A549 (cell line): Measurements from ENCODE around the gene GJB5. TPM values are rescaled to one million over a fixed set of nuclear protein-coding genes. Genes with fewer than 3 reads are reported as not detected.

Experiments used
- ATAC-seq, 2 experiments: fragments of 200-7000 bp in 1 of 2; fragments of >200 bp in 1 of 2; cut with Nextera tagmentation in 1 of 2; cut with Tn5 transposase in 1 of 2; 3 replicates each; pipeline versions ENCODE4 v1.8.0 to v1.9.1; 2018 to 2020; ENCODE audit warnings: mild to moderate bottlenecking in 1 of 2, moderate library complexity in 1 of 2
- CTCF ChIA-PET: fragments of 300-600 bp; sonication (Branson Sonifier 250); formaldehyde crosslinking; extraction: SDS; loops from one replicate; lab custom pipeline; 2021; ENCODE audit warnings: antibody characterized with exemption, inconsistent platforms; lab: Yijun Ruan, JAX
- POLR2A ChIA-PET: fragments of 350-600 bp; formaldehyde crosslinking; extraction: SDS; loops from one replicate; lab custom pipeline; 2021; ENCODE audit warnings: antibody characterized with exemption, inconsistent platforms; lab: Yijun Ruan, JAX
- DNase-seq, 2 experiments: peaks; one replicate each; pipeline versions ENCODE4 v3.0.0 to v3.0.0-alpha.2; 2011 to 2016; ENCODE audit warnings: low read depth in 1 of 2, low spot score in 1 of 2
- FAIRE-seq: peaks from 2 replicates; lab custom pipeline; 2011; peaks lifted over from hg19 to GRCh38; lab: Jason Lieb, UNC
- H3K27ac ChIP-seq, 2 experiments: fragments of >200 bp; sonication (Bioruptor Twin); formaldehyde crosslinking; 3 replicates each; pipeline ENCODE4 v1.5.1; 2016 to 2017
- H3K4me1 ChIP-seq: fragments of >200 bp; sonication (Bioruptor Twin); formaldehyde crosslinking; 3 replicates; pipeline ENCODE4 v1.6.1; 2016
- H3K4me2 ChIP-seq: fragments of >200 bp; sonication (Bioruptor Twin); formaldehyde crosslinking; 3 replicates; pipeline ENCODE4 v1.6.1; 2016
- H3K4me3 ChIP-seq: fragments of >200 bp; sonication (Bioruptor Twin); formaldehyde crosslinking; 3 replicates; pipeline ENCODE4 v1.5.1; 2016
- H3K9me3 ChIP-seq: fragments of >200 bp; sonication (Bioruptor Twin); formaldehyde crosslinking; 3 replicates; pipeline ENCODE4 v1.6.1; 2016
- BHLHE40 ChIP-seq: IDR thresholded peaks from 2 replicates; pipeline ENCODE4 v1.6.1; 2012; ENCODE audit warnings: low read depth, low read length, inconsistent platforms
- CHD4 ChIP-seq: fragments of 200-600 bp; sonication (generic); IDR thresholded peaks from 2 replicates; pipeline ENCODE4 v1.6.1; 2016; ENCODE audit warnings: antibody characterized with exemption, mild to moderate bottlenecking, borderline replicate concordance
- CTCF ChIP-seq: fragments of >200 bp; sonication (Bioruptor Twin); formaldehyde crosslinking; IDR thresholded peaks from 3 replicates; pipeline ENCODE4 v1.5.1; 2016
- ELK1 ChIP-seq: fragments of 150-350 bp; IDR thresholded peaks from 2 replicates; pipeline ENCODE4 v1.6.1; 2014; ENCODE audit warnings: low read depth, mild to moderate bottlenecking, low read length
- FOSB ChIP-seq: fragments of 250-450 bp; sonication (Bioruptor Pico); IDR thresholded peaks from 2 replicates; pipeline ENCODE4 v1.5.0; 2020; ENCODE audit warnings: mild to moderate bottlenecking, moderate library complexity
- FOXS1 ChIP-seq: fragments of 250-450 bp; sonication (Bioruptor Pico); IDR thresholded peaks from 2 replicates; pipeline ENCODE4 v1.5.0; 2020; ENCODE audit warnings: mild to moderate bottlenecking, moderate library complexity
- GATA3 ChIP-seq: IDR thresholded peaks from 2 replicates; pipeline ENCODE4 v1.6.1; 2012; ENCODE audit warnings: borderline replicate concordance
- HES2 ChIP-seq: fragments of >200 bp; sonication (Bioruptor Twin); formaldehyde crosslinking; IDR thresholded peaks from 2 replicates; pipeline ENCODE4 v1.6.1; 2016
- HMGXB4 ChIP-seq: fragments of 250-450 bp; sonication (Bioruptor Pico); IDR thresholded peaks from 2 replicates; pipeline ENCODE4 v1.5.0; 2021; ENCODE audit warnings: mild to moderate bottlenecking, moderate library complexity, borderline replicate concordance
- HOXB13 ChIP-seq: fragments of 250-450 bp; sonication (Bioruptor Pico); IDR thresholded peaks from 2 replicates; pipeline ENCODE4 v1.5.0; 2020; ENCODE audit warnings: low read depth, mild to moderate bottlenecking, moderate library complexity
- HOXB5 ChIP-seq: fragments of 250-450 bp; sonication (Bioruptor Pico); IDR thresholded peaks from 2 replicates; pipeline ENCODE4 v1.5.0; 2020; ENCODE audit warnings: mild to moderate bottlenecking, moderate library complexity
- JUN ChIP-seq, 2 experiments: fragments of >200 bp; sonication (Bioruptor Twin); formaldehyde crosslinking; IDR thresholded peaks; 2 replicates in 1 of 2; 3 replicates in 1 of 2; pipeline ENCODE4 v1.6.1; 2016 to 2017
- MAX ChIP-seq: IDR thresholded peaks from 2 replicates; pipeline ENCODE4 v1.6.1; 2012
- MYC ChIP-seq: IDR thresholded peaks from 2 replicates; pipeline ENCODE4 v1.6.1; 2012; ENCODE audit warnings: mild to moderate bottlenecking, inconsistent platforms, low read length, improper control_type of control experiment, borderline replicate concordance
- NPAS2 ChIP-seq: fragments of 250-450 bp; sonication (Bioruptor Pico); IDR thresholded peaks from 2 replicates; pipeline ENCODE4 v1.8.0; 2022; ENCODE audit warnings: mild to moderate bottlenecking, moderate library complexity, borderline replicate concordance
- NR3C1 ChIP-seq: fragments of >200 bp; sonication (Bioruptor Twin); formaldehyde crosslinking; IDR thresholded peaks from 3 replicates; pipeline ENCODE4 v1.6.1; 2017
- PBX3 ChIP-seq: IDR thresholded peaks from 2 replicates; pipeline ENCODE4 v1.6.1; 2012
- PHF8 ChIP-seq: fragments of 200-600 bp; sonication (generic); IDR thresholded peaks from 2 replicates; pipeline ENCODE4 v1.6.1; 2016; ENCODE audit warnings: low read depth, mild to moderate bottlenecking, antibody characterized with exemption, moderate library complexity, borderline replicate concordance
- POLR2AphosphoS2 ChIP-seq: conservative IDR thresholded peaks from 2 replicates; pipeline ENCODE4 v1.6.1; 2012; ENCODE audit warnings: low read length, improper control_type of control experiment, inconsistent platforms
- RAD21 ChIP-seq, 2 experiments: fragments of >200 bp in 1 of 2; sonication (Bioruptor Twin) in 1 of 2; formaldehyde crosslinking in 1 of 2; IDR thresholded peaks in 1 of 2; conservative IDR thresholded peaks in 1 of 2; 2 replicates in 1 of 2; 3 replicates in 1 of 2; pipeline ENCODE4 v1.6.1; 2012 to 2018; ENCODE audit warnings: inconsistent platforms in 1 of 2
- RARB ChIP-seq: fragments of 250-450 bp; sonication (Bioruptor Pico); IDR thresholded peaks from 2 replicates; pipeline ENCODE4 v1.8.0; 2021; ENCODE audit warnings: mild to moderate bottlenecking, moderate library complexity
- RFX5 ChIP-seq: fragments of 450-650 bp; IDR thresholded peaks from 2 replicates; pipeline ENCODE4 v1.7.1; 2014; ENCODE audit warnings: antibody characterized with exemption, mild to moderate bottlenecking, moderate library complexity
- SREBF2 ChIP-seq: fragments of 450-650 bp; IDR thresholded peaks from 2 replicates; pipeline ENCODE4 v1.6.1; 2014; ENCODE audit warnings: mild to moderate bottlenecking, moderate library complexity
- TP53 ChIP-seq: fragments of 250-450 bp; sonication (Bioruptor Pico); IDR thresholded peaks from 2 replicates; pipeline ENCODE4 v1.5.0; 2021; ENCODE audit warnings: mild to moderate bottlenecking, moderate library complexity
- USF2 ChIP-seq: fragments of 450-650 bp; IDR thresholded peaks from 2 replicates; pipeline ENCODE4 v1.6.1; 2014; ENCODE audit warnings: antibody characterized with exemption
- ZC3H11A ChIP-seq: fragments of 450-650 bp; IDR thresholded peaks from 2 replicates; pipeline ENCODE4 v1.6.1; 2014; ENCODE audit warnings: antibody characterized with exemption, mild to moderate bottlenecking
- ZSCAN20 ChIP-seq: fragments of 250-450 bp; sonication (Bioruptor Pico); IDR thresholded peaks from 2 replicates; pipeline ENCODE4 v1.8.0; 2022; ENCODE audit warnings: mild to moderate bottlenecking, moderate library complexity
- WGBS: methylation state at CpG from one replicate; pipeline ENCODE4 v1.1.6; 2017; ENCODE audit errors: missing lambda C conversion rate; 5-methylcytosine and 5-hydroxymethylcytosine counted together
- polyA plus RNA-seq, 4 experiments: library from polyadenylated mRNA; depleted of rRNA in 3 of 4; stranded (reverse); fragments of >200 nt; fragmentation: RNase III in 1 of 4; extraction: RNeasy Plus Mini Kit Qiagen cat#74134 plus additional on column Dnase treatment in 1 of 4; gene quantifications; 2 replicates in 3 of 4; 3 replicates in 1 of 4; pipeline ENCODE4 v1.2.3, GENCODE V29; 2011 to 2017

Gene GJB5
- polyA plus RNA-seq, 2 of the 4 experiments (the other 2 are of a cell fraction) = 0.15 to 0.16 TPM

GRCh38 chr1:34778381-34778780 lies 23.5 kb downstream of the GJB5 start:
- no peaks in the 10 kb centered on the region for H3K9me3 ChIP-seq
- no peak overlapping the region for H3K27ac ChIP-seq
- H3K4me3 ChIP-seq = no peak overlapping the region
- CTCF ChIA-PET = interaction anchor here (0.9 to 1.0 kb wide), 2 partner anchors 9 to 35 kb away, joined by 3 read pairs; no protein-coding TSS in a partner anchor
- WGBS = 51% methylated on average over 6 of the region's 6 CpGs
- H3K4me1 ChIP-seq = peaks cover 4% of the 10 kb centered on the region; the same call in 1 of the 3 replicates
- DNase-seq = no peak
- no peak for FAIRE-seq
- POLR2A ChIA-PET = no interaction called here
- ATAC-seq = no peak
- TF ChIP-seq MYC = no peak
- TF ChIP-seq PHF8 = no peak
- H3K4me2 ChIP-seq = no peak overlapping the region

- 78% methylated on average over 5 of the region's 5 CpGs for WGBS
- no peak for TF ChIP-seq FOSB (CRISPR knock-in tag)
- no peak for TF ChIP-seq BHLHE40
- TF ChIP-seq USF2 = no peak
- TF ChIP-seq MAX = no peak
- no peak for TF ChIP-seq POLR2AphosphoS2
- no peak for TF ChIP-seq RARB (CRISPR knock-in tag)
- TF ChIP-seq NR3C1 = no peak
- no peak for TF ChIP-seq ZC3H11A
- TF ChIP-seq RAD21 (conservative IDR thresholded peaks at IDR 0.05 in 1 of 2, IDR thresholded peaks at IDR 0.05 in 1 of 2) = no peak
- no peak for TF ChIP-seq PBX3
- no peak for TF ChIP-seq MYC
- no peak for TF ChIP-seq ELK1
- no peak for TF ChIP-seq GATA3
- TF ChIP-seq JUN (IDR thresholded peaks at IDR 0.05) = no peak
- FAIRE-seq = no peak
- Histone ChIP-seq H3K27ac (no peak overlapping the region), H3K4me1 (peaks cover 9% of the 10 kb centered on the region; the same call in 1 of the 3 replicates), H3K4me2 (no peak overlapping the region), H3K4me3 (no peak overlapping the region), H3K9me3 (no peaks in the 10 kb centered on the region)
- no peak for DNase-seq
- ATAC-seq = no peak
- CTCF ChIA-PET = interaction anchor here (0.9 to 1.1 kb wide), 3 partner anchors 8 to 36 kb away, joined by 3 read pairs; no protein-coding TSS in a partner anchor
- POLR2A ChIA-PET = no interaction called here
Measured at GRCh38 chr1:34779005-34779404, 24.2 kb downstream of the GJB5 start.

GRCh38 chr1:34779526-34779925 lies 24.7 kb downstream of the GJB5 start:
- ATAC-seq = no peak
- 43% methylated on average over 5 of the region's 5 CpGs for WGBS
- Histone ChIP-seq H3K4me3 (no peak overlapping the region), H3K9me3 (no peaks in the 10 kb centered on the region), H3K27ac (no peak overlapping the region; a peak in 1 of 6 replicates), H3K4me1 (peaks cover 9% of the 10 kb centered on the region; the same call in 1 of the 3 replicates), H3K4me2 (no peak overlapping the region)
- FAIRE-seq = no peak
- ChIA-PET POLR2A (no interaction called here), CTCF (interaction anchor here (0.7 to 1.1 kb wide), 3 partner anchors 10 to 36 kb away, joined by 3 read pairs; no protein-coding TSS in a partner anchor)
- DNase-seq = no peak
- TF ChIP-seq SREBF2 (no peak), JUN (IDR thresholded peaks at IDR 0.05) (no peak), CHD4 (no peak), TP53 (no peak), PHF8 (no peak), RFX5 (no peak), CTCF (no peak), NPAS2 (no peak), ZSCAN20 (CRISPR knock-in tag) (no peak), HOXB13 (no peak), HMGXB4 (CRISPR knock-in tag) (no peak), MAX (no peak), FOXS1 (CRISPR knock-in tag) (no peak), HES2 (no peak), HOXB5 (CRISPR knock-in tag) (no peak)
